ENCODE results near the gene DCAF10.
"Not testable (repeated sequence)": the region's sequence is repeated elsewhere in the genome, so short reads cannot be mapped to it uniquely, and the experiment has no call there.

The DCAF10 gene

GRCh38 chr9:37801287-37801850 lies 772 bp downstream of the DCAF10 start:
- Histone ChIP-seq H3K36me3 (ENCODE audit: control insufficient read depth, insufficient read depth, low read length) (no peaks in the 10 kb centered on the region), H3K27ac (ENCODE audit: low read depth, low read length) (peak overlapping the region; percentile 86), H3K27me3 (ENCODE audit: control insufficient read depth, insufficient read depth, low read length) (no peaks in the 10 kb centered on the region), H3K4me1 (ENCODE audit: control insufficient read depth, insufficient read depth, low read length) (peaks cover 12% of the 10 kb centered on the region), H3K9ac (ENCODE audit: low read length) (peak overlapping the region; percentile 69), H3K4me3 (ENCODE audit: low read length) (peak overlapping the region; percentile 98)

GRCh38 chr9:37801959-37802711 lies 1.5 kb downstream of the DCAF10 start:
- Histone ChIP-seq H3K4me3 (ENCODE audit: low read length) (peak overlapping the region; percentile 98), H3K27ac (ENCODE audit: low read depth, low read length) (no peak overlapping the region), H3K9ac (ENCODE audit: low read length) (no peak overlapping the region), H3K27me3 (ENCODE audit: control insufficient read depth, insufficient read depth, low read length) (no peaks in the 10 kb centered on the region), H3K4me1 (ENCODE audit: control insufficient read depth, insufficient read depth, low read length) (peaks cover 12% of the 10 kb centered on the region), H3K36me3 (ENCODE audit: control insufficient read depth, insufficient read depth, low read length) (no peaks in the 10 kb centered on the region)

GRCh38 chr9:37806271-37806670 lies 5.7 kb downstream of the DCAF10 start:
- Histone ChIP-seq H3K4me3 (ENCODE audit: low read length) (no peak overlapping the region), H3K27me3 (ENCODE audit: control insufficient read depth, insufficient read depth, low read length) (no peaks in the 10 kb centered on the region), H3K27ac (ENCODE audit: low read depth, low read length) (no peak overlapping the region), H3K4me1 (ENCODE audit: control insufficient read depth, insufficient read depth, low read length) (peaks cover 12% of the 10 kb centered on the region), H3K36me3 (ENCODE audit: control insufficient read depth, insufficient read depth, low read length) (no peaks in the 10 kb centered on the region), H3K9ac (ENCODE audit: low read length) (no peak overlapping the region)

- not testable (repeated sequence) for H3K27me3 ChIP-seq (ENCODE audit: control insufficient read depth, insufficient read depth, low read length); H3K4me1 ChIP-seq (ENCODE audit: control insufficient read depth, insufficient read depth, low read length); H3K27ac ChIP-seq (ENCODE audit: low read depth, low read length); H3K4me3 ChIP-seq (ENCODE audit: low read length); H3K9ac ChIP-seq (ENCODE audit: low read length); H3K36me3 ChIP-seq (ENCODE audit: control insufficient read depth, insufficient read depth, low read length)
Measured at GRCh38 chr9:37809676-37810075, 9.1 kb downstream of the DCAF10 start.

- Histone ChIP-seq H3K36me3 (ENCODE audit: control insufficient read depth, insufficient read depth, low read length) (no peaks in the 10 kb centered on the region), H3K27me3 (ENCODE audit: control insufficient read depth, insufficient read depth, low read length) (no peaks in the 10 kb centered on the region), H3K4me3 (ENCODE audit: low read length) (no peak overlapping the region), H3K27ac (ENCODE audit: low read depth, low read length) (no peak overlapping the region), H3K9ac (ENCODE audit: low read length) (no peak overlapping the region), H3K4me1 (ENCODE audit: control insufficient read depth, insufficient read depth, low read length) (no peaks in the 10 kb centered on the region)
Measured at GRCh38 chr9:37811906-37812476, 11.4 kb downstream of the DCAF10 start.

- Histone ChIP-seq H3K4me1 (ENCODE audit: control insufficient read depth, insufficient read depth, low read length) (no peaks in the 10 kb centered on the region), H3K4me3 (ENCODE audit: low read length) (no peak overlapping the region), H3K36me3 (ENCODE audit: control insufficient read depth, insufficient read depth, low read length) (no peaks in the 10 kb centered on the region), H3K9ac (ENCODE audit: low read length) (no peak overlapping the region), H3K27ac (ENCODE audit: low read depth, low read length) (no peak overlapping the region), H3K27me3 (ENCODE audit: control insufficient read depth, insufficient read depth, low read length) (no peaks in the 10 kb centered on the region)
Measured at GRCh38 chr9:37812773-37813379, 12.3 kb downstream of the DCAF10 start.

GRCh38 chr9:37818849-37819248 lies 18.3 kb downstream of the DCAF10 start:
- no peaks in the 10 kb centered on the region for H3K27me3 ChIP-seq (ENCODE audit: control insufficient read depth, insufficient read depth, low read length)
- no peaks in the 10 kb centered on the region for H3K4me1 ChIP-seq (ENCODE audit: control insufficient read depth, insufficient read depth, low read length)
- no peak overlapping the region for H3K4me3 ChIP-seq (ENCODE audit: low read length)
- peaks cover 4% of the 10 kb centered on the region for H3K36me3 ChIP-seq (ENCODE audit: control insufficient read depth, insufficient read depth, low read length)
- H3K27ac ChIP-seq (ENCODE audit: low read depth, low read length), result no peak overlapping the region
- H3K9ac ChIP-seq (ENCODE audit: low read length), result no peak overlapping the region

- H3K4me1 ChIP-seq (ENCODE audit: control insufficient read depth, insufficient read depth, low read length), result no peaks in the 10 kb centered on the region
- peaks cover 4% of the 10 kb centered on the region for H3K36me3 ChIP-seq (ENCODE audit: control insufficient read depth, insufficient read depth, low read length)
- H3K27ac ChIP-seq (ENCODE audit: low read depth, low read length), result no peak overlapping the region
- no peaks in the 10 kb centered on the region for H3K27me3 ChIP-seq (ENCODE audit: control insufficient read depth, insufficient read depth, low read length)
- no peak overlapping the region for H3K4me3 ChIP-seq (ENCODE audit: low read length)
- no peak overlapping the region for H3K9ac ChIP-seq (ENCODE audit: low read length)
Measured at GRCh38 chr9:37820142-37820541, 19.5 kb downstream of the DCAF10 start.

GRCh38 chr9:37825174-37825573 lies 24.6 kb downstream of the DCAF10 start:
- not testable (repeated sequence) for H3K27me3 ChIP-seq (ENCODE audit: control insufficient read depth, insufficient read depth, low read length); H3K36me3 ChIP-seq (ENCODE audit: control insufficient read depth, insufficient read depth, low read length); H3K4me1 ChIP-seq (ENCODE audit: control insufficient read depth, insufficient read depth, low read length); H3K27ac ChIP-seq (ENCODE audit: low read depth, low read length); H3K9ac ChIP-seq (ENCODE audit: low read length); H3K4me3 ChIP-seq (ENCODE audit: low read length)

- no peak overlapping the region for H3K9ac ChIP-seq (ENCODE audit: low read length)
- no peak overlapping the region for H3K4me3 ChIP-seq (ENCODE audit: low read length)
- no peak overlapping the region for H3K27ac ChIP-seq (ENCODE audit: low read depth, low read length)
- H3K4me1 ChIP-seq (ENCODE audit: control insufficient read depth, insufficient read depth, low read length), result no peaks in the 10 kb centered on the region
- no peaks in the 10 kb centered on the region for H3K36me3 ChIP-seq (ENCODE audit: control insufficient read depth, insufficient read depth, low read length)
- no peaks in the 10 kb centered on the region for H3K27me3 ChIP-seq (ENCODE audit: control insufficient read depth, insufficient read depth, low read length)
Measured at GRCh38 chr9:37827483-37828165, 27.0 kb downstream of the DCAF10 start.

- Histone ChIP-seq H3K4me3 (ENCODE audit: low read length) (no peak overlapping the region), H3K27ac (ENCODE audit: low read depth, low read length) (no peak overlapping the region), H3K9ac (ENCODE audit: low read length) (no peak overlapping the region), H3K36me3 (ENCODE audit: control insufficient read depth, insufficient read depth, low read length) (no peaks in the 10 kb centered on the region), H3K27me3 (ENCODE audit: control insufficient read depth, insufficient read depth, low read length) (no peaks in the 10 kb centered on the region), H3K4me1 (ENCODE audit: control insufficient read depth, insufficient read depth, low read length) (no peaks in the 10 kb centered on the region)
Measured at GRCh38 chr9:37835821-37836220, 35.2 kb downstream of the DCAF10 start.

- Histone ChIP-seq H3K36me3 (ENCODE audit: control insufficient read depth, insufficient read depth, low read length) (no peaks in the 10 kb centered on the region), H3K4me1 (ENCODE audit: control insufficient read depth, insufficient read depth, low read length) (no peaks in the 10 kb centered on the region), H3K4me3 (ENCODE audit: low read length) (no peak overlapping the region), H3K9ac (ENCODE audit: low read length) (no peak overlapping the region), H3K27ac (ENCODE audit: low read depth, low read length) (no peak overlapping the region), H3K27me3 (ENCODE audit: control insufficient read depth, insufficient read depth, low read length) (no peaks in the 10 kb centered on the region)
Measured at GRCh38 chr9:37836386-37836785, 35.8 kb downstream of the DCAF10 start.

All from rectal smooth muscle tissue (tissue), 1 donor.